Measurements from ENCODE around the gene SERTM1.

The SERTM1 gene

GRCh38 chr13:36709136-36709890 is 35.5 kb downstream of the SERTM1 start:
- POLR2A ChIA-PET: no interaction called here
- Histone ChIP-seq H3K36me3 (ENCODE audit: control insufficient read depth in 2 of 2, insufficient read depth in 1 of 2, low read length in 2 of 2) (no peaks in the 10 kb centered on the region), H3K4me3 (ENCODE audit: low read depth, low read length) (no peak overlapping the region), H3K4me1 (ENCODE audit: control insufficient read depth, insufficient read depth, low read length) (no peaks in the 10 kb centered on the region), H3K9me3 (ENCODE audit: control insufficient read depth, insufficient read depth, low read depth, low read length) (no peaks in the 10 kb centered on the region), H3K27ac (ENCODE audit: extremely low read depth, low read depth, low read length) (no peak overlapping the region)
- CTCF ChIA-PET: no interaction called here
- TF ChIP-seq ZBTB26 (tag by site-specific recombination; optimal IDR thresholded peaks at IDR 0.05) (no peak), ZNF837 (tag by site-specific recombination; IDR thresholded peaks at IDR 0.05) (no peak), ZBTB8A (tag by site-specific recombination; IDR thresholded peaks at IDR 0.05) (no peak), ZNF366 (tag by site-specific recombination; conservative IDR thresholded peaks at IDR 0.05) (no peak), ZNF24 (tag by site-specific recombination; IDR thresholded peaks at IDR 0.05) (no peak), ZNF792 (tag by site-specific recombination; IDR thresholded peaks at IDR 0.05) (no peak), SP3 (tag by site-specific recombination; IDR thresholded peaks at IDR 0.05) (no peak), ZNF510 (tag by site-specific recombination; IDR thresholded peaks at IDR 0.05; ENCODE audit: insufficient replicate concordance) (no peak), ZNF248 (tag by site-specific recombination; IDR thresholded peaks at IDR 0.05) (no peak), GLIS2 (tag by site-specific recombination; IDR thresholded peaks at IDR 0.05) (no peak), TRIM28 (IDR thresholded peaks at IDR 0.05; ENCODE audit: borderline replicate concordance, low read length) (no peak), OSR2 (tag by site-specific recombination; IDR thresholded peaks at IDR 0.05) (no peak), ZFP69B (tag by site-specific recombination; IDR thresholded peaks at IDR 0.05) (no peak), ZNF10 (tag by site-specific recombination; IDR thresholded peaks at IDR 0.05) (no peak), ZNF132 (tag by site-specific recombination; IDR thresholded peaks at IDR 0.05; ENCODE audit: borderline replicate concordance) (no peak), ZFP37 (tag by site-specific recombination; IDR thresholded peaks at IDR 0.05) (no peak), ZFP3 (tag by site-specific recombination; IDR thresholded peaks at IDR 0.05; ENCODE audit: low read depth) (no peak), ZNF76 (tag by site-specific recombination; IDR thresholded peaks at IDR 0.05; ENCODE audit: borderline replicate concordance, low read depth) (no peak)
- TF ChIP-seq, protein P1, sequence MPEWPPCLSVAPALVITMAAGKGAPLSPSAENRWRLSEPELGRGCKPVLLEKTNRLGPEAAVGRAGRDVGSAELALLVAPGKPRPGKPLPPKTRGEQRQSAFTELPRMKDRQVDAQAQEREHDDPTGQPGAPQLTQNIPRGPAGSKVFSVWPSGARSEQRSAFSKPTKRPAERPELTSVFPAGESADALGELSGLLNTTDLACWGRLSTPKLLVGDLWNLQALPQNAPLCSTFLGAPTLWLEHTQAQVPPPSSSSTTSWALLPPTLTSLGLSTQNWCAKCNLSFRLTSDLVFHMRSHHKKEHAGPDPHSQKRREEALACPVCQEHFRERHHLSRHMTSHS (tag by site-specific recombination; IDR thresholded peaks at IDR 0.05): no peak
- TF ChIP-seq, protein P2, sequence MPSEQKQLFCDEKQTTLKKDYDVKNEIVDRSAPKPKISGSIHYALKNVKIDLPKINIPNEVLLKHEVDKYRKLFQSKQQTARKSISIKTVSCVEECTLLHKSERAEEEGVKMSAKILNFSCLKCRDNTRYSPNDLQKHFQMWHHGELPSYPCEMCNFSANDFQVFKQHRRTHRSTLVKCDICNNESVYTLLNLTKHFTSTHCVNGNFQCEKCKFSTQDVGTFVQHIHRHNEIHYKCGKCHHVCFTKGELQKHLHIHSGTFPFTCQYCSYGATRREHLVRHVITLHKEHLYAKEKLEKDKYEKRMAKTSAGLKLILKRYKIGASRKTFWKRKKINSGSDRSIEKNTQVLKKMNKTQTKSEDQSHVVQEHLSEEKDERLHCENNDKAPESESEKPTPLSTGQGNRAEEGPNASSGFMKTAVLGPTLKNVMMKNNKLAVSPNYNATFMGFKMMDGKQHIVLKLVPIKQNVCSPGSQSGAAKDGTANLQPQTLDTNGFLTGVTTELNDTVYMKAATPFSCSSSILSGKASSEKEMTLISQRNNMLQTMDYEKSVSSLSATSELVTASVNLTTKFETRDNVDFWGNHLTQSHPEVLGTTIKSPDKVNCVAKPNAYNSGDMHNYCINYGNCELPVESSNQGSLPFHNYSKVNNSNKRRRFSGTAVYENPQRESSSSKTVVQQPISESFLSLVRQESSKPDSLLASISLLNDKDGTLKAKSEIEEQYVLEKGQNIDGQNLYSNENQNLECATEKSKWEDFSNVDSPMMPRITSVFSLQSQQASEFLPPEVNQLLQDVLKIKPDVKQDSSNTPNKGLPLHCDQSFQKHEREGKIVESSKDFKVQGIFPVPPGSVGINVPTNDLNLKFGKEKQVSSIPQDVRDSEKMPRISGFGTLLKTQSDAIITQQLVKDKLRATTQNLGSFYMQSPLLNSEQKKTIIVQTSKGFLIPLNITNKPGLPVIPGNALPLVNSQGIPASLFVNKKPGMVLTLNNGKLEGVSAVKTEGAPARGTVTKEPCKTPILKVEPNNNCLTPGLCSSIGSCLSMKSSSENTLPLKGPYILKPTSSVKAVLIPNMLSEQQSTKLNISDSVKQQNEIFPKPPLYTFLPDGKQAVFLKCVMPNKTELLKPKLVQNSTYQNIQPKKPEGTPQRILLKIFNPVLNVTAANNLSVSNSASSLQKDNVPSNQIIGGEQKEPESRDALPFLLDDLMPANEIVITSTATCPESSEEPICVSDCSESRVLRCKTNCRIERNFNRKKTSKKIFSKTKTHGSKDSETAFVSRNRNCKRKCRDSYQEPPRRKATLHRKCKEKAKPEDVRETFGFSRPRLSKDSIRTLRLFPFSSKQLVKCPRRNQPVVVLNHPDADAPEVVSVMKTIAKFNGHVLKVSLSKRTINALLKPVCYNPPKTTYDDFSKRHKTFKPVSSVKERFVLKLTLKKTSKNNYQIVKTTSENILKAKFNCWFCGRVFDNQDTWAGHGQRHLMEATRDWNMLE (tag by site-specific recombination; conservative IDR thresholded peaks at IDR 0.05; ENCODE audit: low read depth): no peak
